Chondrocyte (in vitro differentiated cells): ENCODE measurements around the gene PADI6. TPM values are rescaled to one million over a fixed set of nuclear protein-coding genes. Genes with fewer than 3 reads are reported as not detected.
A peak's percentile ranks its signal among the peaks of the same experiment; 100 is the strongest.

Experiments used
- DNase-seq: peaks from one replicate; pipeline ENCODE4 v3.0.0; 2021; ENCODE audit warnings: mixed read lengths, low spot score
- H3K27ac Mint-ChIP-seq: one replicate; pipeline ENCODE4 v1.8.0; 2021; ENCODE audit warnings: mild to moderate bottlenecking, moderate library complexity, mixed read lengths; ENCODE audit not compliant: unreplicated experiment
- H3K27me3 Mint-ChIP-seq: 2 replicates; pipeline ENCODE4 v1.8.0; 2021; ENCODE audit warnings: low read depth, mixed read lengths
- H3K36me3 Mint-ChIP-seq: 2 replicates; pipeline ENCODE4 v1.8.0; 2021; ENCODE audit warnings: low read depth, mixed read lengths
- H3K4me1 Mint-ChIP-seq: 2 replicates; pipeline ENCODE4 v1.8.0; 2021; ENCODE audit warnings: low read depth, mild to moderate bottlenecking, mixed read lengths
- H3K4me3 Mint-ChIP-seq: one replicate; pipeline ENCODE4 v1.8.0; 2021; ENCODE audit warnings: mild to moderate bottlenecking, moderate library complexity, mixed read lengths; ENCODE audit not compliant: unreplicated experiment
- H3K9me3 Mint-ChIP-seq: 2 replicates; pipeline ENCODE4 v1.8.0; 2021; ENCODE audit warnings: low read depth, mixed read lengths
- CTCF ChIP-seq: fragments of 200-600 bp; sonication (generic); IDR thresholded peaks from 2 replicates; pipeline ENCODE4 v1.5.0; 2021; ENCODE audit warnings: antibody characterized with exemption, mild to moderate bottlenecking, moderate library complexity
- total RNA-seq: library from RNA; stranded (reverse); gene quantifications from 3 replicates; pipeline ENCODE4 v1.2.1, GENCODE V29; 2021

The PADI6 gene
- total RNA-seq, 1 donor from 2014 or later: not detected

DNA sequence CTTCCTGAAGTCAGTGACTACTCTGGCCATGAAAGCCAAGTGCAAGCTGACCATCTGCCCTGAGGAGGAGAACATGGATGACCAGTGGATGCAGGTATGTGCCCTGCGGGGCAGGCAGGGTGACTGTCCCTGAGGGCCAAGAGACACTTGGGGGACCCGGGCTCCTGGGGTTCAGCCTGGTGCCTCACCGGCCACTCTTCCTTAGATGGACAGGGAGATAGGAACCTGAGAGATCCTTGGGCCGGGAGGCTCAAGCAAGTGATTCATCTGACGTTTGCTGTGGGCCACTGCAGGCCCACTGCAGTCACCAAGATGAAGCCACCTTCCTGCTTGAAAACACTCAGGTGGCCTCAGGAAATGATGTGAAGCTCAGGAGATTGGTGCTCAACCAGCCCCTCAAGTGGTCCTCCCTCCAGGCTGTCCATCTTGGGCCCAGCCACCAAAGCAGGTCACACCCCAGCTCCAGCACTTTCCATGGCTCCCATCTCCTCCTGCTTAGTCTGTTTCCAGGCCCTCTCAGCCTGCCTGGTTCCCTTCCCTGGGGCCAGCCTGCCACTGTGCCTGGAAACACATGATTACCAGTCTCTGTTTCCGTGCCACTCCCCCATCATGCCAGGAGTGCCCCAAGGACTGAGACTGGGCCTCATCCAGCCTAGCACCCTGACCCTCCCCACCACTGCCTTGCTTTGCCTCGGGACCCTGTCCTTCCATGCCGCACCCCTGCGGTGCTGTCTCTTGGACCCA lies 25.8 kb upstream of the PADI6 start:
- no peak overlapping the region for H3K27ac Mint-ChIP-seq
- H3K9me3 Mint-ChIP-seq: peaks cover 10% of the 10 kb centered on the region
- no peak overlapping the region for H3K4me3 Mint-ChIP-seq
- TF ChIP-seq CTCF: no peak
- H3K27me3 Mint-ChIP-seq: no peaks in the 10 kb centered on the region
- peaks cover 5% of the 10 kb centered on the region for H3K36me3 Mint-ChIP-seq
- H3K4me1 Mint-ChIP-seq: peaks cover 5% of the 10 kb centered on the region
- no peak for DNase-seq

GRCh38 chr1:17347769-17348592 lies 24.0 kb upstream of the PADI6 start:
- Mint-ChIP-seq H3K4me3 (no peak overlapping the region), H3K4me1 (peaks cover 5% of the 10 kb centered on the region), H3K27ac (no peak overlapping the region), H3K36me3 (peaks cover 5% of the 10 kb centered on the region), H3K9me3 (peaks cover 10% of the 10 kb centered on the region), H3K27me3 (peaks cover 15% of the 10 kb centered on the region)
- DNase-seq: peak; percentile 72
- TF ChIP-seq CTCF: no peak

GRCh38 chr1:17348593-17349234 lies 23.3 kb upstream of the PADI6 start:
- no peak overlapping the region for H3K4me3 Mint-ChIP-seq
- H3K27me3 Mint-ChIP-seq: peaks cover 17% of the 10 kb centered on the region
- H3K27ac Mint-ChIP-seq: no peak overlapping the region
- no peak for TF ChIP-seq CTCF
- peaks cover 5% of the 10 kb centered on the region for H3K4me1 Mint-ChIP-seq
- peaks cover 4% of the 10 kb centered on the region for H3K36me3 Mint-ChIP-seq
- peak; percentile 54 for DNase-seq
- H3K9me3 Mint-ChIP-seq: peaks cover 7% of the 10 kb centered on the region

DNA sequence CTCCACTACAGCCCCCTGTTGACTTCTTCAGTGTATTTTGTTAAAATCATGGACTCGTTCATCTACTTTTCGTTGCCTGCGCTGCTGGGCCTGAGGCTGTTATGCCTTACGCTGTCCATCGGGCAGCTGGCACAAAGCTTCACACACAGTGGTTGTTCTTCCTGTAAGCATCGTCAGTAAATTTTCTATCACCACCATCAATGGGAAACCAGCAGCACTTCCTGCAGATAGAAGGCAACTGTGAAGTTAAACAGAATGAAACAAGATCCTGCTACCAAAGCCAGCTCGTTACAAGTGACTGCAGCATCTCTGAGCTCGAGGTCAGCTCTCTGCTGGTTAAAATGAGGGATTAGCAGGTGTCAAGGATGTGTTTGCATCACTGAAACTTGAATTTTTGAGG lies 21.9 kb upstream of the PADI6 start:
- no peak overlapping the region for H3K27ac Mint-ChIP-seq
- TF ChIP-seq CTCF: no peak

DNA sequence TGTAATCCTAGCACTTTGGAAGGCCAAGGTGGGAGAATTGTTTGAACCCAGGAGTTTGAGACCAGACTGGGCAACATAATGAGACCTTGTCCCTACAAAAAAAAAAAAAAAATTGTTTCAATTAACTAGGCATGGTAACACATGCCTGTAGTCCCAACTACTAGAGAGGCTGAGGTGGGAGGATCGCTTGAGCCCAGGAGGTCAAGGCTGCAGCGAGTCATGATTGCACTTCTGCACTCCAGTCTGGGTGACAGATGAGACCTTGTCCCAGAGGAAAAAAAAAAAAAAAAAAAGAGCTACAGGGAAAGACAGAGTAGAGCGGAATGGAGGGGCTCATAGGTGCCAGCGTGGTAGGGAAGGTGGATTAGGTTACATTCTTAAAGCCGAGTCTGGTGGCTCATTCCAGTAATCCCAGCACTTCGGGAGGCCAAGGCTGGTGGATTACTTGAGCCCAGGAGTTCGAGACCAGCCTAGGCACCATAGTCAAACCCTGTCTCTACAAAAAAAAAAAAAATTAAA lies 21.0 kb upstream of the PADI6 start:
- H3K36me3 Mint-ChIP-seq: no peaks in the 10 kb centered on the region
- no peak overlapping the region for H3K27ac Mint-ChIP-seq
- H3K9me3 Mint-ChIP-seq: no peaks in the 10 kb centered on the region
- peak; percentile 2 for DNase-seq
- H3K4me3 Mint-ChIP-seq: no peak overlapping the region
- TF ChIP-seq CTCF: no peak
- H3K27me3 Mint-ChIP-seq: peaks cover 19% of the 10 kb centered on the region
- peaks cover 5% of the 10 kb centered on the region for H3K4me1 Mint-ChIP-seq

More for the DNA sequence above, 21.9 kb upstream of the PADI6 start:
- H3K36me3 Mint-ChIP-seq: no peaks in the 10 kb centered on the region
- no peak for DNase-seq
- H3K4me1 Mint-ChIP-seq: peaks cover 5% of the 10 kb centered on the region
- H3K9me3 Mint-ChIP-seq: no peaks in the 10 kb centered on the region
- no peak overlapping the region for H3K4me3 Mint-ChIP-seq
- H3K27me3 Mint-ChIP-seq: peaks cover 19% of the 10 kb centered on the region
